H1 (cell line): ENCODE results near the gene CREB3L4. TPM values are rescaled to one million over a fixed set of nuclear protein-coding genes. Genes with fewer than 3 reads are reported as not detected.

Source experiments
- CTCF ChIA-PET: fragments of 300-600 bp; sonication (Branson Sonifier 250); formaldehyde crosslinking; loops from one replicate; lab custom pipeline; 2021; ENCODE audit not compliant: partially characterized antibody; lab: Charles Lee
- POLR2A ChIA-PET: fragments of 300-600 bp; sonication (Branson Sonifier 250); formaldehyde crosslinking; loops from one replicate; lab custom pipeline; 2021; ENCODE audit warnings: inconsistent platforms; ENCODE audit not compliant: partially characterized antibody; lab: Charles Lee
- DNase-seq, 2 experiments: peaks; one replicate each; pipeline versions ENCODE4 v3.0.0 to v3.0.0-alpha.2; 2010 to 2022; ENCODE audit warnings: low spot score in 2 of 2, low read depth in 1 of 2, mixed read lengths in 1 of 2
- FAIRE-seq: peaks from 2 replicates; lab custom pipeline; 2011; peaks lifted over from hg19 to GRCh38; lab: Jason Lieb, UNC
- H2AFZ ChIP-seq: 2 replicates; pipeline ENCODE4 v1.8.1; 2012; ENCODE audit warnings: low read length, inconsistent platforms
- H2AK5ac ChIP-seq: 2 replicates; pipeline ENCODE4 v1.6.1; 2013; ENCODE audit warnings: low read depth, low read length
- H2BK120ac ChIP-seq: replicated peaks from 2 replicates; pipeline ENCODE3; 2013; ENCODE audit warnings: low read depth, low read length, inconsistent platforms
- H2BK12ac ChIP-seq: 2 replicates; pipeline ENCODE4 v1.6.1; 2013; ENCODE audit warnings: low read depth, low read length
- H2BK15ac ChIP-seq: 2 replicates; pipeline ENCODE4 v1.6.1; 2013; ENCODE audit warnings: low read length
- H2BK20ac ChIP-seq: 2 replicates; pipeline ENCODE4 v1.6.1; 2013; ENCODE audit warnings: low read length
- H2BK5ac ChIP-seq: 2 replicates; pipeline ENCODE4 v1.6.1; 2013; ENCODE audit warnings: low read depth, low read length
- H3K14ac ChIP-seq: 2 replicates; pipeline ENCODE4 v1.6.1; 2013; ENCODE audit warnings: inconsistent platforms; ENCODE audit not compliant: insufficient read length
- H3K18ac ChIP-seq: 2 replicates; pipeline ENCODE4 v1.6.1; 2013; ENCODE audit warnings: low read length; ENCODE audit errors: extremely low read depth
- H3K23ac ChIP-seq: 2 replicates; pipeline ENCODE4 v1.6.1; 2013; ENCODE audit warnings: inconsistent platforms; ENCODE audit not compliant: insufficient read length
- H3K23me2 ChIP-seq: 2 replicates; pipeline ENCODE4 v1.6.1; 2013; ENCODE audit warnings: low read depth, low read length
- H3K27ac ChIP-seq: 2 replicates; pipeline ENCODE4 v1.6.1; 2011; ENCODE audit warnings: low read depth, low read length, inconsistent platforms
- H3K27me3 ChIP-seq, 4 experiments: replicated peaks in 1 of 4; 1 replicate in 1 of 4; 2 replicates in 3 of 4; pipeline versions ENCODE4 v1.6.1 to v1.8.1; 2011 to 2013; ENCODE audit warnings: low read length in 3 of 4, mild to moderate bottlenecking in 3 of 4, inconsistent platforms in 2 of 4, mixed read lengths in 2 of 4, moderate library complexity in 1 of 4; ENCODE audit not compliant: control insufficient read depth in 3 of 4, insufficient read depth in 3 of 4; ENCODE audit errors: extremely low read depth in 1 of 4
- H3K36me3 ChIP-seq, 4 experiments: 2 replicates each; pipeline versions ENCODE4 v1.6.1 to v1.8.1; 2011 to 2013; ENCODE audit warnings: mild to moderate bottlenecking in 4 of 4, low read length in 3 of 4, moderate library complexity in 2 of 4, control low read depth in 1 of 4, inconsistent platforms in 1 of 4; ENCODE audit not compliant: insufficient read depth in 4 of 4, control insufficient read depth in 2 of 4
- H3K4ac ChIP-seq: replicated peaks from 2 replicates; pipeline ENCODE3; 2013; ENCODE audit warnings: low read length, low read depth, mixed read lengths, inconsistent platforms; ENCODE audit not compliant: insufficient read length
- H3K4me1 ChIP-seq, 4 experiments: replicated peaks in 1 of 4; 1 replicate in 1 of 4; 2 replicates in 3 of 4; pipeline versions ENCODE4 v1.6.1 to v1.8.1; 2011 to 2013; ENCODE audit warnings: low read length in 3 of 4, inconsistent platforms in 2 of 4, mixed read lengths in 1 of 4; ENCODE audit not compliant: insufficient read depth in 4 of 4, control insufficient read depth in 3 of 4
- H3K4me2 ChIP-seq, 2 experiments: 2 replicates each; pipeline versions ENCODE4 v1.6.1 to v1.8.1; 2011 to 2013; ENCODE audit warnings: low read depth in 2 of 2, low read length in 2 of 2, control low read depth in 1 of 2, inconsistent platforms in 1 of 2, mild to moderate bottlenecking in 1 of 2; ENCODE audit not compliant: insufficient read depth in 1 of 2
- H3K4me3 ChIP-seq, 4 experiments: fragments of 200-600, 300-600 bp in 1 of 4; sonication (generic), shearing (Covaris generic), sonication (Bioruptor Twin) in 1 of 4; 2 replicates each; pipeline versions ENCODE4 v1.5.1 to v1.8.1; 2011 to 2016; ENCODE audit warnings: low read length in 4 of 4, low read depth in 3 of 4, control low read depth in 2 of 4, inconsistent platforms in 2 of 4, mild to moderate bottlenecking in 2 of 4, mixed read lengths in 1 of 4, moderate library complexity in 1 of 4; ENCODE audit not compliant: insufficient read depth in 2 of 4; ENCODE audit errors: extremely low read depth in 1 of 4
- H3K56ac ChIP-seq: replicated peaks from 2 replicates; pipeline ENCODE3; 2013; ENCODE audit warnings: low read depth, mild to moderate bottlenecking, mixed read lengths, low read length, inconsistent platforms; ENCODE audit not compliant: insufficient read length
- H3K79me1 ChIP-seq: 2 replicates; pipeline ENCODE4 v1.6.1; 2013; ENCODE audit warnings: low read depth, low read length, control low read depth
- H3K79me2 ChIP-seq, 2 experiments: 2 replicates each; pipeline versions ENCODE4 v1.6.1 to v1.8.1; 2012 to 2013; ENCODE audit warnings: low read length in 2 of 2, mild to moderate bottlenecking in 2 of 2, inconsistent platforms in 1 of 2; ENCODE audit not compliant: insufficient read depth in 2 of 2, control insufficient read depth in 1 of 2
- H3K9ac ChIP-seq, 4 experiments: replicated peaks in 1 of 4; 1 replicate in 1 of 4; 2 replicates in 3 of 4; pipeline versions ENCODE4 v1.6.1 to v1.8.1; 2011 to 2013; ENCODE audit warnings: low read depth in 3 of 4, low read length in 3 of 4, control low read depth in 2 of 4, mild to moderate bottlenecking in 2 of 4, moderate library complexity in 2 of 4, inconsistent platforms in 1 of 4; ENCODE audit errors: extremely low read depth in 1 of 4
- H3K9me3 ChIP-seq, 2 experiments: 2 replicates each; pipeline versions ENCODE4 v1.6.1 to v1.8.1; 2012 to 2013; ENCODE audit warnings: mild to moderate bottlenecking in 2 of 2, moderate library complexity in 2 of 2, control low read depth in 1 of 2, inconsistent platforms in 1 of 2, low read depth in 1 of 2, low read length in 1 of 2, mixed read lengths in 1 of 2; ENCODE audit not compliant: insufficient read depth in 2 of 2
- H4K20me1 ChIP-seq, 2 experiments: replicated peaks in 1 of 2; 2 replicates each; pipeline versions ENCODE3 to v1.8.1; 2011 to 2013; ENCODE audit warnings: inconsistent platforms in 2 of 2, low read length in 2 of 2, mild to moderate bottlenecking in 1 of 2; ENCODE audit not compliant: insufficient read depth in 2 of 2, control insufficient read depth in 1 of 2
- H4K5ac ChIP-seq: 2 replicates; pipeline ENCODE4 v1.6.1; 2013; ENCODE audit warnings: low read length, low read depth, mixed read lengths, inconsistent platforms; ENCODE audit not compliant: insufficient read length
- H4K8ac ChIP-seq: 2 replicates; pipeline ENCODE4 v1.8.0; 2013; ENCODE audit warnings: mild to moderate bottlenecking, moderate library complexity, low read length, inconsistent platforms; ENCODE audit not compliant: insufficient read depth; ENCODE audit errors: extremely low read depth
- H4K91ac ChIP-seq: replicated peaks from 2 replicates; pipeline ENCODE3; 2013; ENCODE audit warnings: low read length, mixed read lengths, inconsistent platforms; ENCODE audit not compliant: insufficient read length
- CBX5 ChIP-seq: fragments of 300-800, 300-1000 bp; sonication (generic); IDR thresholded peaks from 2 replicates; pipeline ENCODE4 v1.7.1; 2016; ENCODE audit warnings: antibody characterized with exemption, low read length, low read depth
- POLR2AphosphoS5 ChIP-seq: IDR thresholded peaks from 2 replicates; pipeline ENCODE4 v1.6.1; 2011; ENCODE audit warnings: low read depth, low read length
- RAD21 ChIP-seq, 2 experiments: IDR thresholded peaks in 1 of 2; conservative IDR thresholded peaks in 1 of 2; 2 replicates each; pipeline ENCODE4 v1.6.1; 2011; ENCODE audit warnings: low read depth in 2 of 2, low read length in 2 of 2, improper control_type of control experiment in 1 of 2, inconsistent platforms in 1 of 2, mild to moderate bottlenecking in 1 of 2, moderate library complexity in 1 of 2
- SP2 ChIP-seq: IDR thresholded peaks from 2 replicates; pipeline ENCODE4 v1.6.1; 2012; ENCODE audit warnings: mild to moderate bottlenecking, low read length, inconsistent platforms
- TBP ChIP-seq: IDR thresholded peaks from 2 replicates; pipeline ENCODE4 v1.6.1; 2011; ENCODE audit warnings: low read depth, low read length, improper control_type of control experiment
- TEAD4 ChIP-seq: IDR thresholded peaks from 2 replicates; pipeline ENCODE4 v1.6.1; 2012; ENCODE audit warnings: low read depth, low read length, inconsistent platforms, mixed read lengths
- WGBS, 2 experiments: shearing (Covaris generic) in 1 of 2; methylation state at CpG; one replicate each; pipeline versions ENCODE4 v1.1.6 to v1.1.7; 2013 to 2015; ENCODE audit warnings: low lambda C conversion rate in 2 of 2, mixed read lengths in 2 of 2, inconsistent platforms in 1 of 2, low coverage in 1 of 2, missing lambda C conversion rate in 1 of 2; ENCODE audit not compliant: insufficient replicate concordance in 2 of 2, insufficient coverage in 1 of 2, insufficient read length in 1 of 2; ENCODE audit errors: extremely low coverage in 1 of 2, missing lambda C conversion rate in 1 of 2; 5-methylcytosine and 5-hydroxymethylcytosine counted together
- polyA plus RNA-seq, 7 experiments: library from polyadenylated mRNA; depleted of rRNA in 3 of 7; stranded (reverse) in 5 of 7; unstranded in 2 of 7; fragments of >200 nt in 5 of 7; fragments of 200-250 nt in 2 of 7; gene quantifications; 1 replicate in 5 of 7; 2 replicates in 1 of 7; 4 replicates in 1 of 7; pipeline versions ENCODE4 v1.2.1 to v1.2.3, GENCODE V29; 2011 to 2013; ENCODE audit warnings: missing spikeins in 2 of 7, mixed read lengths in 2 of 7
- total RNA-seq: library from RNA; stranded (reverse); fragmentation: NEBNext Ultra II Directional; extraction: Animal tissue kit (Norgen Biotek cat#: 25700); gene quantifications from 2 replicates; pipeline ENCODE4 v1.2.1, GENCODE V29; 2021

Gene CREB3L4
- total and polyA plus RNA-seq, 2 of the 8 experiments (the other 6 are each of a cell fraction or from before 2014, with no cell fraction given): 34.4 to 54.0 TPM

GRCh38 chr1:153995640-153996039, 27.9 kb downstream of the CREB3L4 start:
- Histone ChIP-seq H3K9ac (no peak overlapping the region), H3K14ac (no peak overlapping the region), H2BK20ac (no peak overlapping the region), H3K79me2 (peaks cover 0 to 19% of the 10 kb centered on the region in 2 experiments; a peak in 3 of 4 replicates), H3K36me3 (peaks cover 14 to 45% (median 28%) of the 10 kb centered on the region in 4 experiments), H4K8ac (no peak overlapping the region), H2AK5ac (no peak overlapping the region), H2BK15ac (no peak overlapping the region), H3K4me1 (peaks cover 0 to 8% (median 3%) of the 10 kb centered on the region in 4 experiments; a peak in 4 of 7 replicates), H3K56ac (no peak overlapping the region), H2BK120ac (no peak overlapping the region), H3K4ac (no peak overlapping the region), H3K79me1 (no peaks in the 10 kb centered on the region), H3K23me2 (peaks cover 9% of the 10 kb centered on the region), H3K18ac (no peak overlapping the region), H2BK5ac (no peak overlapping the region), H4K20me1 (peaks cover 0 to 8% of the 10 kb centered on the region in 2 experiments), H3K27me3 (no peaks in the 10 kb centered on the region), H2AFZ (no peak overlapping the region), H4K5ac (no peak overlapping the region), H3K9me3 (peaks cover 0 to 3% of the 10 kb centered on the region in 2 experiments; a peak in 1 of 4 replicates), H2BK12ac (no peak overlapping the region), H4K91ac (no peak overlapping the region), H3K4me2 (no peak overlapping the region), H3K4me3 (no peak overlapping the region), H3K23ac (no peak overlapping the region), H3K27ac (no peak overlapping the region)
- no peak for TF ChIP-seq TEAD4
- TF ChIP-seq TBP: no peak
- TF ChIP-seq RAD21 (IDR thresholded peaks at IDR 0.05 in 1 of 2, conservative IDR thresholded peaks at IDR 0.05 in 1 of 2; ENCODE audit: low read depth in 2 of 2, low read length in 2 of 2): no peak
- TF ChIP-seq CBX5: no peak
- TF ChIP-seq POLR2AphosphoS5: peak; percentile 76
- no peak for TF ChIP-seq SP2
- POLR2A ChIA-PET: interaction anchor here (0.7 to 13.2 kb wide), 11 partner anchors 6 to 197 kb away, joined by 3 to 454 read pairs (median 5); partner anchors contain the start of genes CREB3L4, CRTC2, JTB and RAB13
- CTCF ChIA-PET: interaction anchor here (0.7 to 1.4 kb wide), 3 partner anchors 9 to 151 kb away, joined by 3 to 5 read pairs (median 4); partner anchors contain the start of gene RAB13
- DNase-seq: no peak
- 90% methylated on average over 11 of the region's 11 CpGs; no CpG with 5 or more reads in 1 of the 2 experiments for WGBS, 2 experiments
- FAIRE-seq: no peak
